ENCODE results near the gene ARL4C.

ARL4C gene

GRCh38 chr2:234444893-234445292 is 52.0 kb downstream of the ARL4C start:
- DNase-seq, result no peak

GRCh38 chr2:234444242-234444730 is 52.6 kb downstream of the ARL4C start:
- DNase-seq, result no peak

Measured in NCI-H1417 (cell line).